Airway epithelial cell (primary cell): ENCODE results near the gene DGKH. TPM values are rescaled to one million over a fixed set of nuclear protein-coding genes. Genes with fewer than 3 reads are reported as not detected.

Experiments used
- total RNA-seq: library from RNA; depleted of rRNA; stranded (reverse); fragments of >200 nt; gene quantifications from 2 replicates; pipeline ENCODE4 v1.2.3, GENCODE V29; 2015

Gene DGKH
- 6.1 and 9.1 TPM in 2 replicates for total RNA-seq

GRCh38 chr13:42048342-42048683 is at the start of gene DGKH:
Gene DGKH, plus strand, starts transcription at chr13:42048648. Its CDS starts 126 bp downstream, at chr13:42048774.

GRCh38 chr13:42272115-42272803 is 223.8 kb downstream of the DGKH start, which contains the start of gene AKAP11:
Gene AKAP11, plus strand, starts transcription at chr13:42272152. Its CDS starts 14,197 bp downstream, at chr13:42286349.

Other genes starting within 250 kb of the DGKH start
- 15.8 and 19.3 TPM in 2 replicates for gene VWA8, start 87.5 kb upstream of the DGKH start, total RNA-seq
- gene AKAP11, start 223.5 kb downstream of the DGKH start, total RNA-seq = 10.1 and 13.4 TPM in 2 replicates